ENCODE results near the gene RHOB. TPM values are rescaled to one million over a fixed set of nuclear protein-coding genes. Genes with fewer than 3 reads are reported as not detected.
"Not testable (repeated sequence)": the region's sequence is repeated elsewhere in the genome, so short reads cannot be mapped to it uniquely, and the experiment has no call there.

The RHOB gene
- total RNA-seq, 1 donor from 2014 or later: 296 TPM

DNA sequence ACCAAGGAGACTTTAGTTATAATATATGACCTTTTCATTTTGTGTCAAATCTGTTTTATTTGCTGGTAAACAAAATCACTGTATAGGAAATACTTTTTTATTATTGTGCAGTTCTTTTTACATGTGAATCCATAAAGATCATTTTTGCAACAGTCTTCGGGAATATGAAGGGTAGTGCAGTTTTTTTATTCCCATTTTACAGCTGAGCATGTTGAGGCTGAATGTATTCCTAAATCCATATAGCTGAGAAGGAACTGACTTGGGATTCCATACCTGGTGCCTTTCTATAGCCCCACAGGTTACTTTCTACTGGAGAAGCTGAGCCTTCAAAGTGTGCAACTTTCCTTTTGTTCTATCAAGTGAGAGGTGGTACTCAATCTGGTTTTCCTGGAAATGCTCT lies 29.6 kb downstream of the RHOB start:
- DNase-seq: no peak

- DNase-seq: no peak
Measured at GRCh38 chr2:20476950-20477349, 30.1 kb downstream of the RHOB start.

DNA sequence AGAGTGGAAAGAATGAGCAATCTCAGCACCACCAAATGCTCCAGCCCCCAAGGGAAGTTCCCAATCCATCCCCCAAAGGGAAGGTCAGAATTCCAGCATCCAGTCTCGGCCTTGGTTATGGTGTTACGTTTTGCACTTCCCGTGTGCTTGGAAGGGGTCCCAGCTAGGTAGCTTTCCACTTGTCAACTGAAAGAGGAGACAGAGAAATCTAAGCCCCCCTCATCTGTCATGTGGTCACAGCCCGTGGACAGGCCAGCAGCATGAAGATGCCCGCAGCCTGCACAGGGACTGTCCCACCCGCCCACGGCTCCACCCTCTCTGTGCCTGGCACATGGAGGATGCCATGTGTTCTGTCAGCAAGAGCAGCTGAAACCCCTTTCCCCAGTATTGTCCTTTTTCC lies 32.1 kb downstream of the RHOB start:
- no peak for DNase-seq

GRCh38 chr2:20479835-20480234 lies 33.0 kb downstream of the RHOB start:
- DNase-seq: no peak

DNA sequence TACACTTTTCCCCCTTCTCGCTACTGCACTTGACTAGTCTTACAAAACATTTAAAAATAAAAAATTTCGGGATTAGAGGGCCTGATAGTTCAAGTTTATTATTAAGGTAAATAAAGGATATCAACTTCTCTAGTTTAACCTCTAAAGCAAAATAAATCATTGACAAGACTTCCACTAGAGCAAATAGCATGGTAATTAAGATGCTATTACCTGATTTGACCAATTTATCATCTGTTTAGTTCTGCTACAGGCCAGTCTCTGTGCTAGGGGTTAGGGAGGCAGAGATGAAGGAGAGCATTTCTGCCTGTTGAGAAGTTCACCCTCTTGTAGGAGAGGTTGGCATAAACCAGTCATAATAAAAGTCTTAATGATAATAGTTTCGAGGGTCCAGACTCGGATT lies 34.0 kb downstream of the RHOB start:
- DNase-seq: no peak

DNA sequence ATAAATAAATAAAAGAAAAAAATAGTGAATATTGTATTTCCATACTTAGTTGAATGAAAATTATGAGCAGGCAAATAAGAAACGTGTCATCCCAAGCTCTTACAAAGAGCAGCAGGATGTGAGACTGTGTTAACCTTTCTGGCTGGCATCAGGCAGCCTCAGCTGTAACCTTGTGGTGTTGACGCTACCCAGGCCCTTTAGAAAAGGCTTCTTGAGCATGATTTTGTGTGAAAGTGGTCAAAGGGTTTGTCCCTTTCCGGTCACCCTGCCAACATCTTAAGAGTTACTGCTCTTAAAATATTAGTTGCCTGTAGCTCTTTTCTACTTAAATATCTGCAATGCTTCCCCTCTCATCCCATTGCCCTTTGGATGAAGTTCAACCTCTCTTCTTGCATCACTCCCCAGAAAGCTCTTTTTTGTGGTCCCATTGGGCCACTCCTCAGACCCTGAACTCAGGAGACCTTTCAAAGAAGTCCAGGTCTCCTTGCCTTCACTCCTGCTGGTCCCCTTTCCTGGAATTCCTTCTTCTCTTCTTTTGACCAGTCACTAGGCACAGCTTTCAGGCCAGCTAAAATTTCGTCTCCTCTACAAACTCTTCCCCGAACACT lies 35.0 kb downstream of the RHOB start:
- DNase-seq: no peak

DNA sequence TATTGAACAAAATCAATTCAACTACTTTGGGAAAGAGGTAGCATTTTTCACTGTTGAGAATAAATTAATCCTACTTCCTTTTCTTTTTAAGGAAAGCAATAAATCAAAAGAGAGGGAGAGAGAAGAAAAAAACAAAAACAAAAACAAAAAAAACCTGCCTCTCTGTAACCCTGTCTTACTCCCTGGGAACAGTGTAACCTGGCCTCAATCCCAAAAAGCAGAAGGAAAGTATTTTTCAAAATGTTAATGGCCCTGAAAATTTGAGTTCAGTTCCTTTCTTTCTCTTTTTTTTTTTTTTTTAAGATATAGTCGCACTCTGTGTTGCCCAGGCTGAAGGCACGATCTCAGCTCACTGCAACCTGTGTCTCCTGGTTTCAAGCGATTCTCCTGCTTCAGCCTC lies 35.9 kb downstream of the RHOB start:
- DNase-seq: no peak

DNA sequence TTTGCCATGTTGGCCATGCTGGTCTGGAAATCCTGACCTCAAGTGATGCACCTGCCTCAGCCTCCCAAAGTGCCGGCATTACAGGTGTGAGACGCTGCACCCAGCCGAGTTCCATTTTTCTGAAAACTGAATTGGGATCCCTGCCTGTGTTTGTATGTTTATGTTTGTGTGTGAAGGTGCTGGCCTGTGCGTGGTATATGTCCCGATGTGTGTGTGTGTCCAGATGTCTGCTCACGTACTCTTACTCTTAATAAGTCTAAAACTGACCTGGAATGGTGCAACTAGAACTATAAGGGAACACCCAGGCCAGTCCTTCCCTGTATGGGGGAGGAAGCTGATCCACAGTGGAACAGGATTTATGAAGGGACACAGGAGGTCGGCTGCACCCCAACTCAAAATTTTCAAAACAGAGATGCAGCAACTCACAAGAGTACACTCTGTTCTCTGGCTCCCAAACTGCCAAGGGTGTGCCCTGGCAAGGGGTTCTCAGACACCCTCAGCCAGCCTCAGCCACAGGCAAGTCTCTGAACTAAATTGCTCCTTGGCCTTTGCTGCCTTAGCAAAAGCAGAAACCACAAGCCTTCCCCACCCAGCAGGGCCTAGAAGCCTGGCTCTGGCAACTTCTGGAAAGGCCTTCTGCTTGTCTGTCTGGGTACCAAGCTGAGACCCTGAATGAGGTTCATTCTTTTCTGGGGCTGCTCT lies 36.5 kb downstream of the RHOB start:
- DNase-seq: no peak

GRCh38 chr2:20484034-20484617 lies 37.3 kb downstream of the RHOB start:
- no peak for DNase-seq

GRCh38 chr2:20484810-20485611 lies 38.1 kb downstream of the RHOB start:
- DNase-seq: no peak

DNA sequence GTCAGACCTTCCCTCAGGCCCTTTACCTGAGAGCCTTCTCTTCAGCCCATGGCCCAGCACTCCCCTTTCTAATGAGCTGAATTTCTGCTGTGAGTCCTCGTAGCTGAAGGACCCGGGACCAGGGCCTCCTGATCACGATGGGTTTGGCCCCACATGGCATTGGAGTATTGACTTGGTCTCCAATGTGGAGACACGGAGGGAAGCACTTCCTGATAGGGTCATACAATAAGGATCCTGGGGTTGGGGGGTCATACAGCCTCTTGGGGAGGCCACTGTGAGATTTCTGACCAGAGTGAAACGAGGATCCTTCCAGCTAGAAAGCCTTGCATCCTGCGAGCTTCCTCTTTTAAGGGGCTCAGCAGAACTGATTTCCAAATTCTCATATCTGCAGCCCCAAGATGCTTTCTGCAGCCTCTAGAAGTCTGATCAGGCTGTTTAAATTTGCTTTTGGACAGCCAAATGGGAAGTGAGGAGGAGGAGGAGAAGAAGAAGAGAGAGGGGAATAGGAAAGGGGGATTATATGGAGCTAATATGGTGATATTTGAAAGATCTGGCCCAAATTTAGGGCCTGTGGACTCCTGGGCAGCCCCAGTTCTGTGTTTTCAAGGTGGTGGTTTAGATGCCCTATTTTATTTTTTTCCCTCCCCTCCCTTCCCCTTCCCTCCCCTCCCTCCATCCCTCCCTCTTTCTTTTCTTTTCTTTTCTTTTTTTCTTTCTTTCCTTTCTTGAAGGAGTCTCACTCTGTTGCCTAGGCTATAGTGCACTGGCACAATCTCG lies 38.9 kb downstream of the RHOB start:
- DNase-seq: no peak

DNA sequence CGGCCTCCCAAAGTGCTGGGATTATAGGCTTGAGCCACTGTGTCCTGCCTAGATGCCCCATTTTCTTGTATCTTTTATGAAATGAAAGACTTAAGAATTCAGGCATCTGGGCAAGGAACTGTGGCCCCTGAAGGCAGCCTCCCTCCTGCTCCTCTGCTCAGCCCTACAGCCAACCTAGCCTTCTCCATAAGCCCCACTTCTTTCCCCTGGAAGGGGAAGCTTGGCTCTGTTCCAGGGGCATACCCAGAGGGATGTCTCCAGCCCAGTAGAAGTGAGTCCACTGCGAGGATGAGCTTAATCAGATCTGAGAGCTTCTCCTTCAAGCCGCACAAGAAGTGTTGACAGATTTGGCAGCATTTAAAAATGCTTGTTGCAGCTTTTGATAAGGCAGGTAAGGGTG lies 39.7 kb downstream of the RHOB start:
- DNase-seq: no peak

DNA sequence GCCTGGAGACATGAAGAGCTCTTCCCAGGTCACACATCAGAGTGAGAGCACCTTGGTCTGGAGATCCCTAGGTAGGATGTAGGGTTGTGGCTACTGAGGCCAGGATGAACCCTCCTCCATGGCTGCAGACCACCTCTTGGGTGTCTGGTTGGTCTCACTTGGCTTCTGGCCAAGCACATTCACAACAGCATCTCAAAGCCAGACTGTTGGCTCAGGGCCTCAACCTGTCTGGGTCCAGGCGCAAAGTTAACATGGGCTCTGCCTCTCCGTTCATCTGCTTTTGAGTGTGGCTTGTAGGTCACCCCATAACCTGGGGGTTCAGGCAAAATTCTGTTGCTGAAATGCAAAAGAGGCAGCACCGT lies 40.1 kb downstream of the RHOB start:
- no peak for DNase-seq

DNA sequence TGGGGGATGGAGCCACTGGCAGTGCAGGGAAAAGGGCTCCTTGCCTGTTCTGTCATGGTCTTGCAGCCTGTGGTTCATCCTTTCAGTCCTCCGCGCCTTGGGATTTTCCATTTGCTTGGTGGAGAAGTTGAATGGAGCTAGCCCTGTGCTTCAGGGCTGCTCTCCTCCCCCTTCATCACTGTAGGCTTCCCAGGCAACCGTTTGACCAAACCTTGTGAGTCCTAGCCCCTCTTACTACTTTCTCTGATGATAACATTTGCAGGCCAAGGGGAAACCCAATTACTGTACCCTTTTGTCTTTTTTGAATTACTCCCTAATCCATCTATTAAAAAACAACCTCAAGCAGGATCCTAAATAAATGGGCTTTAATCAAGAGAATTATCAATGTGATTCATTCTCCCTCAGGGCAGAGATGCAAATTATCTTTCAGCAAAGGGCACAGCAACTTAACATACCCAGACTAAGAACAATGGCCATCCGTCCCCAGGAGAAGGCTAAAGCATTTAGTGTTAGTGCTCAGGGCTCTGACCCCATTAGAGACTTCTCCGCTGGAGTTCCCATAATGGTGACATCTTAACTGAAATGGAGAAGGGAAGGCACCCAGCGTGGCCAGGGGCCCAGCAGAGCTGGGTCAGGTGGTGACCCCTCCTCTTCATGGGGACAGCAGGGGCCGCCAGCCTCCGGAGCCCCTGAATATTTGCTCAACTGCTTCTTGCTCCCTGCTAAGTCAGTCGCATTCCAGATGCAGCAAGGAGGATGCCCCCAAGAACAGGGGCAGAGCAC lies 40.7 kb downstream of the RHOB start:
- DNase-seq: no peak

- DNase-seq: no peak
Measured at GRCh38 chr2:20488201-20488641, 41.3 kb downstream of the RHOB start.

DNA sequence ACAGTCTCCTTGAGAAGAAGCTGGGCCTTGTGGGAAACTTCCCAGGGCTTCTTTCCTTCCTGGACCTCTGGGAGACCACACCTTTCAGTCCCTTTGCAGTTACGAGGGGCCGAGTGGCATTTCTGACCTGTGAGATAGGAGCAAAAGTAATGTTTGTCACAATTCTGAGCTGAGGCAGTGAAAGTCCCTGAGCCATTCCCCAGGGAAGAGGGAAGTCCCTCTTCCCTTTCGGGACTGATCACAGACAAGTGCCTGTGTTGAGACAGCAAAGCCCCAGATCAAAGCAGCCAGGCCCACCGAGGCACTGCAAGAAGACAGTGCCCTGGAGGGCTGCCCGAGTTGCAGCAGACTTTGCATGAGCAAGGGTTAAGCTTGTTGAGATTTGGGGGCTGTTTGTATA lies 41.9 kb downstream of the RHOB start:
- no peak for DNase-seq

DNA sequence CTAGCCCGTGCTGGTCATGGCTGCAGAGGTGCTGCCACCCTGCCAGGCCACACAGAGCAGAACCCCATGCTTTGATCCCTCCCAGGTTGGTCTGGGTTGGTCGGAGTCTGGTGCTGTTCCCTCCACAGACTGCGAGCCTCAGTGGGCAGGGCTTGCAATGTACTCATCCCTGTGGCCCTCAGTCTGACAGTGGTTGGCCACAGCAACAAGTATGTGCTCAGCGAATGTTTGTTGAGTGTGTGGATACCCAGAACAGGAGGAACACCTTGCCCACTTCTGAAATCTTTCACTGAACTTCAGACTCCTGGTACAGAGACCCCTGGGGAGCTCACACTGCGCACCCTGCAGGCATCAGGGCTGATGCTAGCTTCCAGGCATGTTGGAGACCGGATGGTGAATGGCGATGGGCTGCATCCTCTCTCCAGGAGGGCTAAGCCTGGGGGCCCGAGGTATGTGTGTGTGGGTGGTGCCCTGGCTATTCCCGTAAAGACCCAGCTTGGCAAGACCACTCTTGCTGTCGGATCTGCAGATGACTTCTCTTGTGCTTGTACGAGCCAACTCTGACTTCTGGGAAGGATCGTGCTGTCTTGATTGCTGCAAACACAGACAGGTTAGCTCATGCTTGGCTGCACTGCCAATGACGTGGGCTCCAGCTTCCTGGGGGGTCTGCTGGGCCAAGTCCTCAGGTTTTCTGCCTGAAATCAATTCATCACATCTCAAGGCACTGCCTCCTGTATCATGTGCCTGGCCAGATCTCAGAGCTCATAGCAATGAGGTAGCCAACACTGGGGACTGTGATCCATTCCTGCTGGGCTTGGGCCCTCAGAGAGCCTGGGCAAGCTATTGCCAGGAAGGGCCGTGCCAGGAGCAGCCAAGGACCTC lies 43.7 kb downstream of the RHOB start:
- DNase-seq: no peak

GRCh38 chr2:20491739-20492531 lies 45.1 kb downstream of the RHOB start:
- DNase-seq: no peak

GRCh38 chr2:20493095-20493494 lies 46.2 kb downstream of the RHOB start:
- DNase-seq: not testable (repeated sequence)

DNA sequence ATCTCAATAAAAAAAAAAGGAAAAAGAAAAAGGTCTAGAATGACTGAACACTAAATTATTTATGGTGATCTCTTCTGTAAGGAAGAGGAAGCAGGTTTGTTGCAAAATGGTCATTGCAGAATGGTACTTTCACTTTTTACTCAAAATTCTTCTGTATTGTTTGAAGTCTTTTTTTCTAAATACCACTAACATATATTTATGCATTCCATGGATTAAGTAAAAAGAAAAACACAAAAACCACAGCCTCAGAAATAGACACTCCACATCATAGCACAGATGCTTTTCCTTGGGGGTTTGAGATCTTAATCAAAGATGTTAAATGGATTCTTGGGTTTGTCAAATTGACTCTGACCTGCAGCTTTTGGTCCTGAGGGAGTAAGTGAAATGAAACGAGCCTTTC lies 47.4 kb downstream of the RHOB start:
- DNase-seq: no peak

Measured in occipital lobe (tissue), 2 donors.